ENCODE measurements around the gene BBS9. TPM values are rescaled to one million over a fixed set of nuclear protein-coding genes. Genes with fewer than 3 reads are reported as not detected.
"Not testable (repeated sequence)": the region's sequence is repeated elsewhere in the genome, so short reads cannot be mapped to it uniquely, and the experiment has no call there.

The BBS9 gene
- total RNA-seq = 10 to 100 TPM in 1 of 2 experiments, 1 to 10 TPM in 1; 8.9 to 10.1 TPM

DNA sequence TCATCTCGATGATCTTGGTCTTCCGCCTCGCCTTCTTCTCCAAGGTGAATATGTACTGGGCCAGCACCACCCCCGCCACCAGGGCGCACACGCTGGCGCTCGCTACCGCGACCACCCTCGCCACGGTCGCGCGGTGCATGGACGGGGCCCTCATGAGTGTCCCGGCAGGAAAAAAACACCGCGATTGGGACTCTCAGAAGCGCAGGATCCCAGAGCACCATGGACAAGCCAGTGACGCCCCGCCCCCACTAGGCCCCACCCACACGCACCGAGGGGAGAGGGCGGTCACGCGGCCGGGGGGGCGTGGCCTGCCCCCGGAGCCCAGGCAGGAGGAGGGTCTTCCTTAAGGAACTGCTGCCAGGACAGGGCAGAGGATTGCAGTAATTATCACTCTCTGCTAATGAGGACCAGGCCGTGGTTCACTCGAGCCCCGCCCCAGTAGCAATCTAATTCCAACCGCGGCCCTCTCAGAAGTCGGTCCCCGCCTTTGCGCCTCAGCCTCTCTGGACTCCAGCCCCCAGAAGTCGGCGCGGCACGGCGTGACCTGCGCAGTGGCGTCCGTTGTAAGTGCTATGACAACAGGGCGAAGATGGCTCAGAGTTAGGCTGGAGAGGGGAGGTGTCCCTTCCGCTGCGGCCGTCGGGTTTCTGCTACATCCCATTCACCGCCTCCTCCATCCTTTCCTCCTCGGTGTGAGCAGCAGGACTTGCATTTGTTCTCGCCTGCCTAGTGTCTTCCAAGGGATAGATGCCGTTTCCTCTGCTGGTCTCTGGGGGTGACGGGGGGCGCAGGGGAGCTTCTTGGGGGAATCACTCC, at the start of gene BBS9:
Gene BBS9 (plus strand): TSS at position 575 of the 816 bp plus-strand sequence. CDS start 16,689 bp downstream, outside the sequence.
- ChIA-PET POLR2A (interaction anchor here (0.6 kb wide), 1 partner anchor 237 kb away, joined by 3 read pairs; no protein-coding TSS in a partner anchor), CTCF (interaction anchor here (0.8 to 1.5 kb wide), 4 partner anchors 10 to 67 kb away, joined by 3 to 4 read pairs (median 4); partner anchors contain the start of gene NT5C3A)
- peaks cover 1% of the 10 kb centered on the region for H3K36me3 Mint-ChIP-seq (ENCODE audit: low read depth)
- peaks cover 3% of the 10 kb centered on the region for H3K9me3 Mint-ChIP-seq
- DNase-seq = peak; percentile 92
- peak within 1 kb of the TSS; percentile 93 for H3K4me3 Mint-ChIP-seq
- H3K4me1 Mint-ChIP-seq = peaks cover 18% of the 10 kb centered on the region
- H3K27ac Mint-ChIP-seq = peak within 1 kb of the TSS; percentile 88
- H3K27me3 Mint-ChIP-seq = no peaks in the 10 kb centered on the region

DNA sequence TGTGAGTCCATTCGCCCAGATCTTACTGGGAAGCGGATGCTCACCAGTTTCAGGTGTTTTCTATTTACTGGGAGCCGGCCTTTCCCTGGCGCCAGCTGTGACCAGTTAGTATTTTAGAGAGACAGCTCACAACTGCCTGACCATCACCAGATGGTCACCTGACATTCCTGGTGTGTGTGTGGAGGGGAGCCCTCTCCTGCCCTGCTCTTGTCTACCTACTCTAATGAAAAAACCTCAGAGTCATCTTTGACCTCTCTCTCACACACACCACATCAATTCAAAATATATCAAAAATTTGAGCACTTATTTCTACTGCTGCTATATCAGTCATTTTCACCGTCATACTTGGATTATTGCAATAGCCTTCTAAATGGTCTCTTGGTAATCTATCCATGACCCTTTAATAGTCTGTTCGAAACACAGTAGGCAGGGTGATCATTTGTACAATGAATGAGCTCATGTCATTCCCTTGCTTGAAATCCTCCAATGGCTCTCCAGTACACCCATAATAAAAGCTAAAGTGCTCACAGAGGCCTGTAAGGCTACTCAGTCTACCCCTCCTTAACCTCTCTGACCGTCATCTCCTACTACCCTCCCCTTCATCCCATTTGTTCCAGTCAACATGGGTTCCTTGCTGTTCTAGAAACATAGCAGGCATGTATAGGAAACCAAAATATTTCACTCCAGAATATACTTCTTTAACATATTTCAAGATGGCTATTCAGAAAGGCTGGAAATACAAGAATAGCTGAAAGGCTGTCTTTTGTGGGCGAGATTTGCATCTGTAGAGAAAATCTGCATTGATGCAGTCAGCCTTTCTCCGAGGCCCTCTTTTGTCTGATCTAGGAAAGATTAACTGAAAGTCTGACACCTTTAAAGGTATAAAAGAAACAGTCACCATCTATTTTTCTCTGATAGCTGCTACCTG, 49.3 kb upstream of the BBS9 start:
- peaks cover 13% of the 10 kb centered on the region for H3K4me1 Mint-ChIP-seq
- H3K9me3 Mint-ChIP-seq = no peaks in the 10 kb centered on the region
- no peaks in the 10 kb centered on the region for H3K36me3 Mint-ChIP-seq (ENCODE audit: low read depth)
- H3K27me3 Mint-ChIP-seq = peaks cover 19% of the 10 kb centered on the region
- POLR2A ChIA-PET = no interaction called here
- no peak for DNase-seq
- H3K27ac Mint-ChIP-seq = no peak overlapping the region
- no peak overlapping the region for H3K4me3 Mint-ChIP-seq
- CTCF ChIA-PET = interaction anchor here (1.0 kb wide), 1 partner anchor 27 kb away, joined by 3 read pairs; no protein-coding TSS in a partner anchor

DNA sequence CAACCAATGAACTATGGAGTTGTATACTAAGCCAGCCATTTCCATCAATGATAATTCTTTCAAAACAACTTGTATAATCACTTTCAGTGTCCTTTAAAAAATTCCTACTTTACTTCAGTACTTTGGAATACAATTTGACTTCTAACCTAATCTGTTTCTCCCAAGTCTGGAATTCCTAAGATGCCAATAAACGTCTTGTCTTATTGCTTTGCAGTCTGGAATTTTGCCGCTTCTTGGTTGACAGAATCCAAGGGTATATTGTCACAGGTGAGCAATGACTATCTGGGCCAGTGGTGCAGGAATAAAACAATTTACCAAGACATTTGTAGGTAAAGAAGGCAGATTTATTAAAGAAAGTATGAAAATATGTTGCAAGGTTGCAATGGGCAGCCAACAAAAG, 42.0 kb upstream of the BBS9 start:
- Mint-ChIP-seq H3K9me3 (no peaks in the 10 kb centered on the region), H3K4me3 (no peak overlapping the region), H3K4me1 (no peaks in the 10 kb centered on the region), H3K27me3 (peaks cover 3% of the 10 kb centered on the region), H3K27ac (no peak overlapping the region), H3K36me3 (ENCODE audit: low read depth) (no peaks in the 10 kb centered on the region)
- no peak for DNase-seq
- POLR2A ChIA-PET = no interaction called here
- CTCF ChIA-PET = no interaction called here

DNA sequence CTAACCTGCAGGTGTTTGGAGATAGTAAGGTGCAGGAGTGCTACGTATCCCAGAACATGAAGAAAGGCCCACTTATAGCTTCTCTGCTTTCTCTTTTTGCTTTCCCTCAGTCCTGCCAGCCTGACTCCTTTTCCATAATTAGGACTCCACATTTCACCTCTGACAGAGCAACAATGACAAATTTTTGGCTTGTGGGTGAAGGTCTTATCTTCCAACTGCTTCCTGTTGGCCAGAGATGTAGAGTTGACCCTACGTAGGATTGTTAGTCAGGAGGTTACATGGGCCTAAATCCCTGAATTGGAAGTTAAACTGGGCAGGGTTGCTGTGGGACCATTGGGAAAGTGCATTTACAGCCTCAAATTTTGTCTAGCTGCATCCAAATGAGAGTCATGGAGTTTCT, 41.5 kb upstream of the BBS9 start:
- Mint-ChIP-seq H3K9me3 (no peaks in the 10 kb centered on the region), H3K4me1 (no peaks in the 10 kb centered on the region), H3K36me3 (ENCODE audit: low read depth) (peaks cover 3% of the 10 kb centered on the region), H3K4me3 (no peak overlapping the region), H3K27me3 (peaks cover 2% of the 10 kb centered on the region), H3K27ac (no peak overlapping the region)
- DNase-seq = no peak
- CTCF ChIA-PET = no interaction called here
- POLR2A ChIA-PET = no interaction called here

DNA sequence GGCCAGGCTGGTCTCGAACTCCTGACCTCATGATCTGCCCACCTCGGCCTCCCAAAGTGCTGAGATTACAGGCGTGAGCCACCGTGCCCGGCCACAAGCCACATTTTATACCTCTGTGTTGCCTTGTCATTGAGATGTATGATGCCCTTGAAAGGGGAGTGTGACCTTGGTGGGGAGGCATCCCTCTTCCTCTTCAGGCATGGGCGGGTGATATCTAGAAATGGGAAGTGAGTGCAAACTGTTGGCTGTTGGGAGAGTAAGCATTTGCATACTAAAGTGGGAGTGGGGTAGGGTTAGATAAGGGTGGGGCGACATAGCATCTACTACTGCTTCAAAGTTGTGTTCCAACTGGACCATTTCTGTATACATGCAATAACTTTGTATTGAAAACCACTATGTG, 40.2 kb upstream of the BBS9 start:
- CTCF ChIA-PET = no interaction called here
- POLR2A ChIA-PET = no interaction called here

DNA sequence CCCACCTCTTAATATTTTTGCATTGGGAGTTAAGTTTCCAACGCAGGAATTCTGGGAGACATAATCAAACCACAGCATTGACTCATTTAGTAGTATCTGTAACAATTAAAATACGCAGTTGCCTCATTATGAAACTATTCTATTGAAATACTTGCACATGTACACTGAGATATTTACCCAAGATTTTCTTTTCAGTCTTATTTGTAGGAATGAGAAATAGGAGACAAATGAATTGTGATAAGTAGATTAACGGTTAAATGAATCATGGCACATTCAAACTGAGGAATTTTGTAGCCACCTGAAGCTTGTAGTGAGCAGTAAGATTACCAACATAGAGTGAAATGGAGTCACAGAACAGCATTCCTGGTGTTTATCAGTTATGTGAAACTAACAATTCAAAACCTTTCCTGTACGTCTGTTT, 38.2 kb upstream of the BBS9 start:
- ChIA-PET POLR2A (no interaction called here), CTCF (no interaction called here)
- Mint-ChIP-seq H3K27ac (no peak overlapping the region), H3K9me3 (no peaks in the 10 kb centered on the region), H3K4me1 (no peaks in the 10 kb centered on the region), H3K4me3 (no peak overlapping the region), H3K27me3 (no peaks in the 10 kb centered on the region), H3K36me3 (ENCODE audit: low read depth) (peaks cover 19% of the 10 kb centered on the region)
- DNase-seq = no peak

More for the DNA sequence above, 40.2 kb upstream of the BBS9 start:
- Mint-ChIP-seq H3K4me1 (no peaks in the 10 kb centered on the region), H3K9me3 (no peaks in the 10 kb centered on the region), H3K4me3 (no peak overlapping the region), H3K27ac (no peak overlapping the region), H3K36me3 (ENCODE audit: low read depth) (peaks cover 7% of the 10 kb centered on the region), H3K27me3 (no peaks in the 10 kb centered on the region)
- DNase-seq = no peak

DNA sequence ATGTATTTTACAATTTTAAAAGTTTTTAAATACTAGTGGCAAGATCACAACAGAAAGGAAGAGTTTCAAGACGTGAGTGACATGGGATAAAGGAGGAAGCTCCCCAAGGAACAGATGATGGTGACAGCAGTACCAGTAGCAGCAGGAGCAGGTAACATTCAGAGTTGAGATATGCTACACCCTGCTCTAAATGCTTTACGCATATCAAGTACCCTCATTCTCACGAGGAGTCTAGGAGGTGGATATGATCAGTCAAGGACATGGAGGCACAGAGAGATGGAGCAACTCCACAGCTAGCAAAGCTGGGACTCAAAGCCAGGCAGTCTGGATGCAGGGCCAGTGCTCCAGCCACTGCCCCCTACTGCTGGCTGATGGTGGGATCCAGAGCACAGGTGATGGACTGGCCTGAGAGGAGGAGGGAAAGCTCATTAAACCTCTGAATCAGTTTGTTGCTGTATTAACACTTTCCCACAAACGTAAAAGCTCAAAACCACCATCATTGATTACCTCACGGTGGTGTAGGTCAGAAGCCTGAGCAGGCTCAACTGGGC, 37.6 kb upstream of the BBS9 start:
- CTCF ChIA-PET = no interaction called here
- H3K27me3 Mint-ChIP-seq = no peaks in the 10 kb centered on the region
- H3K4me3 Mint-ChIP-seq = no peak overlapping the region
- no peaks in the 10 kb centered on the region for H3K9me3 Mint-ChIP-seq
- no peak overlapping the region for H3K27ac Mint-ChIP-seq
- POLR2A ChIA-PET = no interaction called here
- no peak for DNase-seq
- no peaks in the 10 kb centered on the region for H3K4me1 Mint-ChIP-seq
- H3K36me3 Mint-ChIP-seq (ENCODE audit: low read depth) = peaks cover 24% of the 10 kb centered on the region

DNA sequence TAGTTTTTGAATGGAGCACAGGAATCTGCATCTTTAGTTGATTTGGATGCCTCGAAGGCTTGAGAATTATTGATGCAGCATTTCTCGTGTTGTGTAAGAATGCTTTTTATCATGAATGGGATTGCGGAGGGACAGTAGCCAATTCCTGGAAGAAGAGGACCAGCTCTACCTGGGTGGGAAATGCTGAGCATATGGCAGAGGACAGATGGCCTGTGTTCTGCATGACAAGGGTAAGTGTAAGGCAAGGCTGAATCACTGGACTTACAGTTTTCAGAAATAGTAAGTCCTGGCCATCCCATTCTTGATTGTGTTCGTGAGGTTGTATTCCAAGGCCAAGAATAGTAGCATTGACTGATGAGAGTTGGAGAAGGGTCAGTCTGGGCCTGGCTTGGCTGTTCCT, 36.1 kb upstream of the BBS9 start:
- DNase-seq = no peak
- ChIA-PET POLR2A (no interaction called here), CTCF (no interaction called here)
- Mint-ChIP-seq H3K4me3 (no peak overlapping the region), H3K27me3 (no peaks in the 10 kb centered on the region), H3K27ac (no peak overlapping the region), H3K36me3 (ENCODE audit: low read depth) (peaks cover 30% of the 10 kb centered on the region), H3K9me3 (no peaks in the 10 kb centered on the region), H3K4me1 (no peaks in the 10 kb centered on the region)

DNA sequence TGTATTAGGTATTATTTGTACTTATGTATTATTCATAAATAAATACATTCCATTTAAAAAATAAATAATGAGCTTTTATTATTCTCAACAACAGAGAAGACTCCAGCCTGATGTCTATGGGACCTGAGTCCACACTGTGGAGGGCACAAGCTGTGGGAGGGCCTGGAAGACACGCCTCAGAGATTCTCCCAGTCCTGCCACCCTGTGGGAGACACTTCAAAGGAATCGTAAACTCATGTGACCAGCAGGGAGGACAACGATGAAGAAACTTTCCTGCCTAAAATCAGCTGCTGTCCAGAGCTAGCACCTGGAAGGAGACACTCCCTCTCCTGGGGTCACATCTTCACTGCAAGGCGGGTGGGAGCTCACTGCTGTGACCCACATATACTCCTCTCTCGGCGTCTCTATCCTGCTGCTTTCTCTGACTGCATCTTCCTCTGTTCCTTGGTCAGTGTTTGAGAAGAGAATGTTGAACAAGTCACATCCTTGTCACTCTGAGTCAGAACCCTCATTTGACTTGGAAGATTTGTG, 34.6 kb upstream of the BBS9 start:
- H3K9me3 Mint-ChIP-seq, POLR2A ChIA-PET, H3K27ac Mint-ChIP-seq, H3K4me3 Mint-ChIP-seq, H3K4me1 Mint-ChIP-seq, H3K27me3 Mint-ChIP-seq, DNase-seq: not testable (repeated sequence)
- peaks cover 39% of the 10 kb centered on the region for H3K36me3 Mint-ChIP-seq (ENCODE audit: low read depth)
- CTCF ChIA-PET = interaction anchor here (1.0 kb wide), 2 partner anchors 9 to 39 kb away, joined by 3 read pairs; no protein-coding TSS in a partner anchor

DNA sequence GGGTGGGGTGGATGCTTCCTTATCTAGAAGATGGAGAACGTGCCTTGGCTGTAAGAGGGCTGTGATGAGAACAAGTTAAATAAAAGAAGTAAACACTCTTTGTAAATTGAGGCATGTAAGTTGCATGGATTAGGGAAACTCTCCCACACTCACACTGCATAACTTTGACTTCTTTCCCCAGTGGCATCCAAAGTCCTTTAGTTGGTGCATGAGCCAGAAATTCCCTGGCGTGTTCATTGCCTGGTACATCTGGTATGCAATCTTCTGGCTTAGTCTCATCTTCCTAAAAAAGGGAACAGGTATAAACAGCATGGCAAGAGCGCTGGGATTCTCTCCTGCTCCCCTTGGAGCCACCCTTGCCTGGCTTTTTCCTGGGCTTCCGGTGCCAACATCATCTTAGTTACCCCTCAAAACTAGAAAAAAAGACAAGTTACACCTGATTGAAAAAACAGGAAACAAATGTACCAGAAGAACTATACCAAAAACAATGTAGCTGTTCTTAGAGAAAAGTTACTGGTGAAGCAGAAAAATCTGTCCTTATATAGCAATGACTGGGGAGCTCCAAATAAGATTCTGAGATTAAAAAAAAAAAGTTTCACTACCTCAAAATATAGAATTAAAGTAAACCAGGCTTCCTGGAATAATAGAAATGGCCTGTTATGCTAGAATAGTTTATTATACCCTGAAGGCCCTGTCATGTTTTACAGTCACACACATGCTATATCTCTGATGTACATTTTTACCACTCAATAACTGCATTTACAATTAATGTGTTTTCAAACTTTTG, 30.0 kb upstream of the BBS9 start:
- Mint-ChIP-seq H3K36me3 (ENCODE audit: low read depth) (peaks cover 39% of the 10 kb centered on the region), H3K4me3 (no peak overlapping the region), H3K9me3 (no peaks in the 10 kb centered on the region), H3K27me3 (no peaks in the 10 kb centered on the region), H3K4me1 (peaks cover 4% of the 10 kb centered on the region), H3K27ac (no peak overlapping the region)
- CTCF ChIA-PET = interaction anchor here (0.6 to 1.1 kb wide), 2 partner anchors 9 kb away, joined by 3 read pairs; no protein-coding TSS in a partner anchor
- POLR2A ChIA-PET = no interaction called here
- no peak for DNase-seq

DNA sequence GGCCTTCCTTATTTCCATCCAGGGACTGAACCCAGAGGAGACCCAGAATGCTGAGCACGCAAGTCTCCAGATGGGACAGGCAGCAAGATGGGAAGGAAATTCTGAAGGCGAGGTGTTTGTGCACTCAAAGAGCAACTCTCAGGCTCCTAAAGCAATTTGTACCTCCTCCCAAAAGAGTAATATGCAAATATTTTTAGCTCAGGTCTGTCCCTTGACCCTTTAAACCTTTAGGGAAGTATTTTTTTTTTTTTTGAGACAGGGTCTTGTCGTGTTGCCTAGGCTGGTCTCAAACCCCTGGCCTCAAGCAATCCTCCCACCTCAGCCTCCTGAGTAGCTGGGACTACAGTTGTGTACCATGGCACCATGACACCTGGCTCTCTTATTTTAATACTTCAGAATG, 28.6 kb upstream of the BBS9 start:
- H3K27ac Mint-ChIP-seq = no peak overlapping the region
- CTCF ChIA-PET = interaction anchor here (0.9 kb wide), 1 partner anchor 1436 kb away, joined by 5 read pairs; no protein-coding TSS in a partner anchor
- H3K9me3 Mint-ChIP-seq = no peaks in the 10 kb centered on the region
- peaks cover 9% of the 10 kb centered on the region for H3K4me1 Mint-ChIP-seq
- no peak overlapping the region for H3K4me3 Mint-ChIP-seq
- peaks cover 31% of the 10 kb centered on the region for H3K36me3 Mint-ChIP-seq (ENCODE audit: low read depth)
- no peak for DNase-seq
- H3K27me3 Mint-ChIP-seq = no peaks in the 10 kb centered on the region
- POLR2A ChIA-PET = no interaction called here

DNA sequence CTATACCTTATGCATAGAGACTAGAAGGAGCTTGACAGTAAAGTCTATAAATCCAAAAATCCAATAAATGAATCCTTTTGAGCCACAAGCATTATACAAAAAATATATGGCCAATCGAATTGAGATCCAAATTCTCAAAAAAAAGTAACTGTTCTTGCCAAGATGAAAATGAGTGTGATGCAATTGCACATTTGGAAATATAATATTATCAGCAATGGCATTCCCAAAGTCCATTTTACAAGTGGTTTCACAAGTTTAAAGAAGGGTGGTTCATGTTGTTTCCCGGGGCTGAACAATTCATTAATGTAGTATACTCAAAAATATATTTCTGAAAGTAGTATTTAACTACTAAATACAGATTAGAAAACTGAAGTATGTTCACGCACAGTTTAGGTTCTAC, 27.5 kb upstream of the BBS9 start:
- Mint-ChIP-seq H3K27me3 (no peaks in the 10 kb centered on the region), H3K4me1 (peaks cover 20% of the 10 kb centered on the region), H3K27ac (no peak overlapping the region), H3K9me3 (no peaks in the 10 kb centered on the region), H3K36me3 (ENCODE audit: low read depth) (peaks cover 20% of the 10 kb centered on the region), H3K4me3 (no peak overlapping the region)
- ChIA-PET POLR2A (no interaction called here), CTCF (no interaction called here)
- DNase-seq = no peak

All from activated CD4-positive, alpha-beta T cell treated with anti-CD3 and anti-CD28 coated beads, Interleukin-2, amount 10 ng/mL, durations not matched to agents 7 days and 5 days (primary cell).